ENCODE data around the gene PHLDA3.

The PHLDA3 gene

DNA sequence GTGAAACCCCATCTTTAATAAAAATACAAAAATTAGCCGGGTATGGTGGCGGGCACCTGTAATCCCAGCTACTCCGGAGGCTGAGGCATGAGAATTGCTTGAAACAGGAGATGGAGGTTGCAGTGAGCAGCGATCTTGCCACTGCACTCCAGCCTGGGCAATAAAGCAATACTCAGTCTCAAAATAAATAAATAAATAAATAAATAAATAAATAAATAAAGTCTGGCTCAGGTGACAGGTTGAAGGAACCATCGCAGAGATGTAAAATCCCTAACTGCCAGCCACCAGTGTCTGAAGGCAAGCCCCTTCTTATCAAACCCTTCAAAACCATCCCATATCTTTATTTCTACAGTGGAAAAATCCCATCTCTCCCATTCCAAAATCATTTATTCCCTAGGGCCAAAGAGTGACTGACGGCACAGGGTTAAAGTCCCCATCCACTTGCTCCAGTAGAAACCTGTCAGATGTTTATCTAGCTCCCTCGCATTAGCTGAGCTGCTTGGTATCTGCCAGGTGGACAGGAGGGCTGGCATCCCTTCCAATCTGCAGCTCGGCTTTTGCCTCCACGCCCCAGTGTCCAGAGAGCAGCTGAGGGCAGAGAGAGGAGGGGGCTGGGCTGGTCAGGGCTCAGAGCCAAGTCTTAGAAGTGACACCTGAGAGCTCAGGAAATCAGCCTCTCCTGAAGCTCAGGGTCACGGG, 33.0 kb upstream of the PHLDA3 start:
- no peaks in the 10 kb centered on the region for H3F3A ChIP-seq (ENCODE audit: insufficient read depth, low read length)
- H3K9ac ChIP-seq (ENCODE audit: low read length) = no peak overlapping the region
- H3K27me3 ChIP-seq (ENCODE audit: insufficient read depth, low read length) = no peaks in the 10 kb centered on the region
- peaks cover 48% of the 10 kb centered on the region for H3K4me1 ChIP-seq (ENCODE audit: insufficient read depth, low read length, severe bottlenecking)
- peaks cover 5% of the 10 kb centered on the region; the same call in 1 of the 2 replicates for H3K36me3 ChIP-seq (ENCODE audit: insufficient read depth, low read length)
- H3K9me3 ChIP-seq (ENCODE audit: low read length) = no peaks in the 10 kb centered on the region
- no peak overlapping the region for H3K27ac ChIP-seq (ENCODE audit: low read depth, low read length, poor library complexity, severe bottlenecking)
- no peaks in the 10 kb centered on the region for H3K79me2 ChIP-seq (ENCODE audit: insufficient read depth, low read length)
- H3K4me3 ChIP-seq (ENCODE audit: low read depth, low read length, poor library complexity, severe bottlenecking) = no peak overlapping the region
- H3K9me2 ChIP-seq (ENCODE audit: low read depth, low read length) = no peaks in the 10 kb centered on the region
- TF ChIP-seq, protein P1, sequence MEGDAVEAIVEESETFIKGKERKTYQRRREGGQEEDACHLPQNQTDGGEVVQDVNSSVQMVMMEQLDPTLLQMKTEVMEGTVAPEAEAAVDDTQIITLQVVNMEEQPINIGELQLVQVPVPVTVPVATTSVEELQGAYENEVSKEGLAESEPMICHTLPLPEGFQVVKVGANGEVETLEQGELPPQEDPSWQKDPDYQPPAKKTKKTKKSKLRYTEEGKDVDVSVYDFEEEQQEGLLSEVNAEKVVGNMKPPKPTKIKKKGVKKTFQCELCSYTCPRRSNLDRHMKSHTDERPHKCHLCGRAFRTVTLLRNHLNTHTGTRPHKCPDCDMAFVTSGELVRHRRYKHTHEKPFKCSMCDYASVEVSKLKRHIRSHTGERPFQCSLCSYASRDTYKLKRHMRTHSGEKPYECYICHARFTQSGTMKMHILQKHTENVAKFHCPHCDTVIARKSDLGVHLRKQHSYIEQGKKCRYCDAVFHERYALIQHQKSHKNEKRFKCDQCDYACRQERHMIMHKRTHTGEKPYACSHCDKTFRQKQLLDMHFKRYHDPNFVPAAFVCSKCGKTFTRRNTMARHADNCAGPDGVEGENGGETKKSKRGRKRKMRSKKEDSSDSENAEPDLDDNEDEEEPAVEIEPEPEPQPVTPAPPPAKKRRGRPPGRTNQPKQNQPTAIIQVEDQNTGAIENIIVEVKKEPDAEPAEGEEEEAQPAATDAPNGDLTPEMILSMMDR (IDR thresholded peaks at IDR 0.05; ENCODE audit: low read length) = no peak
- no peak for TF ChIP-seq EZH2 (IDR thresholded peaks at IDR 0.05; ENCODE audit: borderline replicate concordance, low read length)
- H3K4me2 ChIP-seq (ENCODE audit: low read length) = no peak overlapping the region
- H2AFZ ChIP-seq (ENCODE audit: low read length) = no peak overlapping the region
- H4K20me1 ChIP-seq (ENCODE audit: insufficient read depth, low read length) = no peaks in the 10 kb centered on the region

GRCh38 chr1:201501144-201501543, 32.2 kb upstream of the PHLDA3 start:
- H3K4me3 ChIP-seq (ENCODE audit: low read depth, low read length, poor library complexity, severe bottlenecking) = no peak overlapping the region
- no peaks in the 10 kb centered on the region for H3F3A ChIP-seq (ENCODE audit: insufficient read depth, low read length)
- H3K79me2 ChIP-seq (ENCODE audit: insufficient read depth, low read length) = no peaks in the 10 kb centered on the region
- peaks cover 41% of the 10 kb centered on the region for H3K4me1 ChIP-seq (ENCODE audit: insufficient read depth, low read length, severe bottlenecking)
- no peak overlapping the region for H3K4me2 ChIP-seq (ENCODE audit: low read length)
- H2AFZ ChIP-seq (ENCODE audit: low read length) = no peak overlapping the region
- no peak for TF ChIP-seq EZH2 (IDR thresholded peaks at IDR 0.05; ENCODE audit: borderline replicate concordance, low read length)
- TF ChIP-seq, protein P1 (IDR thresholded peaks at IDR 0.05; ENCODE audit: low read length) = no peak
- H3K36me3 ChIP-seq (ENCODE audit: insufficient read depth, low read length) = peaks cover 5% of the 10 kb centered on the region; the same call in 1 of the 2 replicates
- no peak overlapping the region for H3K27ac ChIP-seq (ENCODE audit: low read depth, low read length, poor library complexity, severe bottlenecking)
- no peaks in the 10 kb centered on the region for H3K9me3 ChIP-seq (ENCODE audit: low read length)
- no peaks in the 10 kb centered on the region for H3K27me3 ChIP-seq (ENCODE audit: insufficient read depth, low read length)
- no peak overlapping the region for H3K9ac ChIP-seq (ENCODE audit: low read length)
- no peaks in the 10 kb centered on the region for H4K20me1 ChIP-seq (ENCODE audit: insufficient read depth, low read length)
- H3K9me2 ChIP-seq (ENCODE audit: low read depth, low read length) = no peaks in the 10 kb centered on the region

DNA sequence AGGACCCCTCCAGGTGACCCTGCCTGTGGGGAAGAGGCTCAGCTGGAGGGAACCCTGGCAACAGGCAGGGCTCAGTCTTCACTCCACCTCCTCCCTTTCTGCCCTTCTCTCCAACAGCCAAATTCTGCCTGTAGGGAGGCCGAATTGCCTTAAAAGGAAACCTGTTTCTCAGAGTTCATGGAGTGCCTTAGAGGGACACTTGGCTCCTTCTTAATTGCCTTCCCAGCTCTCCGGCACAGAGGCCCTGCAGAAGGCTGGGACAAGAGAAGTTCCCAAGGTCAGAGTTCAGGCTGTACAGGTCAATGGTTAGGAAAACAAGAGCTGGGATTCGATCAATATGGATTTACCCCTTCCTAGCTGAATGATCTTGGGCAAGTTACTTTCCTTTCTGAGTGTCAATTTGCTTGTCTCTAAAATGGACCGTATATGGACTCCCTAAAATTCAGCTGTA, 31.7 kb upstream of the PHLDA3 start:
- no peaks in the 10 kb centered on the region for H3K27me3 ChIP-seq (ENCODE audit: insufficient read depth, low read length)
- H3K4me3 ChIP-seq (ENCODE audit: low read depth, low read length, poor library complexity, severe bottlenecking) = no peak overlapping the region
- no peak overlapping the region for H3K9ac ChIP-seq (ENCODE audit: low read length)
- no peaks in the 10 kb centered on the region for H3K9me2 ChIP-seq (ENCODE audit: low read depth, low read length)
- TF ChIP-seq, protein P1 (IDR thresholded peaks at IDR 0.05; ENCODE audit: low read length) = no peak
- TF ChIP-seq EZH2 (IDR thresholded peaks at IDR 0.05; ENCODE audit: borderline replicate concordance, low read length) = no peak
- peaks cover 37% of the 10 kb centered on the region for H3K4me1 ChIP-seq (ENCODE audit: insufficient read depth, low read length, severe bottlenecking)
- no peak overlapping the region for H3K4me2 ChIP-seq (ENCODE audit: low read length)
- no peaks in the 10 kb centered on the region for H3F3A ChIP-seq (ENCODE audit: insufficient read depth, low read length)
- H4K20me1 ChIP-seq (ENCODE audit: insufficient read depth, low read length) = no peaks in the 10 kb centered on the region
- H3K9me3 ChIP-seq (ENCODE audit: low read length) = no peaks in the 10 kb centered on the region
- no peak overlapping the region for H3K27ac ChIP-seq (ENCODE audit: low read depth, low read length, poor library complexity, severe bottlenecking)
- H3K79me2 ChIP-seq (ENCODE audit: insufficient read depth, low read length) = no peaks in the 10 kb centered on the region
- H2AFZ ChIP-seq (ENCODE audit: low read length) = no peak overlapping the region
- peaks cover 9% of the 10 kb centered on the region for H3K36me3 ChIP-seq (ENCODE audit: insufficient read depth, low read length)
